Hindlimb muscle (tissue), 1 donor: ENCODE results near the gene WAPL. TPM values are rescaled to one million over a fixed set of nuclear protein-coding genes. Genes with fewer than 3 reads are reported as not detected.
A peak's percentile ranks its signal among the peaks of the same experiment; 100 is the strongest.

Experiments
- DNase-seq: peaks from one replicate; pipeline ENCODE4 v3.0.0-alpha.2; 2013
- polyA plus RNA-seq: library from polyadenylated mRNA; unstranded; fragments of 120-200 nt; gene quantifications from one replicate; pipeline ENCODE4 v1.2.1, GENCODE V29; 2013; ENCODE audit not compliant: insufficient read length

Gene WAPL
- polyA plus RNA-seq, 1 donor, result 28.9 TPM

- no peak for DNase-seq
These were observed 70.6 kb downstream of the WAPL start for GRCh38 chr10:86450806-86451603.

GRCh38 chr10:86449926-86450558 lies 71.5 kb downstream of the WAPL start:
- DNase-seq, result no peak

GRCh38 chr10:86447432-86447831 lies 74.2 kb downstream of the WAPL start:
- no peak for DNase-seq

GRCh38 chr10:86446987-86447386 lies 74.6 kb downstream of the WAPL start:
- no peak for DNase-seq

GRCh38 chr10:86446440-86446839 lies 75.2 kb downstream of the WAPL start:
- no peak for DNase-seq

- DNase-seq, result no peak
These were observed 77.7 kb downstream of the WAPL start for GRCh38 chr10:86443936-86444335.

GRCh38 chr10:86443069-86443468 lies 78.5 kb downstream of the WAPL start:
- no peak for DNase-seq

- no peak for DNase-seq
These were observed 80.4 kb downstream of the WAPL start for GRCh38 chr10:86440874-86441843.

- peak; percentile 45 for DNase-seq
These were observed 82.0 kb downstream of the WAPL start for GRCh38 chr10:86439544-86439943.

- no peak for DNase-seq
These were observed 83.4 kb downstream of the WAPL start for GRCh38 chr10:86438091-86438749.

GRCh38 chr10:86437447-86437846 lies 84.1 kb downstream of the WAPL start:
- DNase-seq, result no peak

- DNase-seq, result no peak
These were observed 84.6 kb downstream of the WAPL start for GRCh38 chr10:86436963-86437362.

- DNase-seq, result no peak
These were observed 86.9 kb downstream of the WAPL start for GRCh38 chr10:86434656-86435055.

- no peak for DNase-seq
These were observed 97.9 kb downstream of the WAPL start for GRCh38 chr10:86423739-86424138.

GRCh38 chr10:86419101-86419500 lies 102.5 kb downstream of the WAPL start:
- no peak for DNase-seq

- DNase-seq, result no peak
These were observed 106.0 kb downstream of the WAPL start for GRCh38 chr10:86415583-86415982.

- no peak for DNase-seq
These were observed 106.5 kb downstream of the WAPL start for GRCh38 chr10:86415116-86415515.

GRCh38 chr10:86413046-86413728 lies 108.4 kb downstream of the WAPL start:
- DNase-seq, result peak; percentile 23

GRCh38 chr10:86411852-86412560 lies 109.6 kb downstream of the WAPL start:
- no peak for DNase-seq

- peak; percentile 12 for DNase-seq
These were observed 110.2 kb downstream of the WAPL start for GRCh38 chr10:86411281-86411841.
